GM12891 (cell line): ENCODE results near the gene DCLRE1B.

Source experiments
- POLR2A ChIP-seq: IDR thresholded peaks from 2 replicates; pipeline ENCODE4 v1.6.1; 2011; ENCODE audit warnings: low read depth, low read length, control low read depth
- POLR2AphosphoS5 ChIP-seq: IDR thresholded peaks from 2 replicates; pipeline ENCODE4 v1.6.1; 2011; ENCODE audit warnings: low read depth, low read length, control low read depth
- POU2F2 ChIP-seq: IDR thresholded peaks from 2 replicates; pipeline ENCODE4 v1.6.1; 2011; ENCODE audit warnings: low read depth, mild to moderate bottlenecking, control low read depth, low read length, moderate library complexity
- SPI1 ChIP-seq: IDR thresholded peaks from 2 replicates; pipeline ENCODE4 v1.6.1; 2011; ENCODE audit warnings: low read depth, low read length, control low read depth
- TAF1 ChIP-seq: IDR thresholded peaks from 2 replicates; pipeline ENCODE4 v1.6.1; 2011; ENCODE audit warnings: low read depth, low read length, control low read depth

GRCh38 chr1:113917400-113918082, 12.4 kb downstream of the DCLRE1B start:
- TF ChIP-seq POLR2AphosphoS5 (no peak), POLR2A (no peak), SPI1 (no peak), TAF1 (no peak), POU2F2 (no peak)
